Measurements from ENCODE around the gene MMP23B.
"Not testable (repeated sequence)": the region's sequence is repeated elsewhere in the genome, so short reads cannot be mapped to it uniquely, and the experiment has no call there.

The MMP23B gene

DNA sequence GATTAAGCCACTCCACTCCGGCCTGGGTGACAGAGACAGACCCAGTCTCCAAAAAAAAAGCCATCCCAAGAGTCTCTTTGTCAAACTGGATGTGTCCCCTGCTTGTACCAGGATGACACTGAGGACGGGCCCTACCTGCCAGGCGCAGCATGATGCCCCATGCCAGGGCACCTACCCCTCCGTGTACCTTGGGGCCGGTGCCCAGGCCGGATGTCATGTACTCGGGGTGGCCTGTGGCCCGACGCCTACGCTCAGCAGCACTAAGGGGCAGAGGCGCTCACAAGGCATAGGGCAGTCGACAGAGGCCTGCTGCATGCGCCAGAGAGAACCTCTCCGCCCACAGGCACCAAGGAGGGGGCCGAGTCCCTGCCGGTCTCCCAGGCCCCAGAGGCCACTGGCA lies 7.4 kb downstream of the MMP23B start:
- H3K9me3 ChIP-seq: not testable (repeated sequence)

GRCh38 chr1:1640081-1640480 lies 8.1 kb downstream of the MMP23B start:
- H3K9me3 ChIP-seq; H3K4me1 ChIP-seq; in situ Hi-C loops (cut with MboI; ENCODE audit: low sequenced_read_pairs); DNase-seq (ENCODE audit: low spot score in 2 of 2); H3K27me3 ChIP-seq (ENCODE audit: low read depth); H3K4me3 ChIP-seq: not testable (repeated sequence)
- H3K36me3 ChIP-seq (replicated peaks): 0 out of 2 replicates have a peak, but pooled peaks cover 12% of the 10 kb centered on the region

More for the DNA sequence above, 7.4 kb downstream of the MMP23B start:
- DNase-seq (ENCODE audit: low spot score in 2 of 2); in situ Hi-C loops (cut with MboI; ENCODE audit: low sequenced_read_pairs); H3K27me3 ChIP-seq (ENCODE audit: low read depth); H3K4me1 ChIP-seq; H3K4me3 ChIP-seq: not testable (repeated sequence)
- 0 out of 2 replicates have a peak, but pooled peaks cover 12% of the 10 kb centered on the region for H3K36me3 ChIP-seq (replicated peaks)

DNA sequence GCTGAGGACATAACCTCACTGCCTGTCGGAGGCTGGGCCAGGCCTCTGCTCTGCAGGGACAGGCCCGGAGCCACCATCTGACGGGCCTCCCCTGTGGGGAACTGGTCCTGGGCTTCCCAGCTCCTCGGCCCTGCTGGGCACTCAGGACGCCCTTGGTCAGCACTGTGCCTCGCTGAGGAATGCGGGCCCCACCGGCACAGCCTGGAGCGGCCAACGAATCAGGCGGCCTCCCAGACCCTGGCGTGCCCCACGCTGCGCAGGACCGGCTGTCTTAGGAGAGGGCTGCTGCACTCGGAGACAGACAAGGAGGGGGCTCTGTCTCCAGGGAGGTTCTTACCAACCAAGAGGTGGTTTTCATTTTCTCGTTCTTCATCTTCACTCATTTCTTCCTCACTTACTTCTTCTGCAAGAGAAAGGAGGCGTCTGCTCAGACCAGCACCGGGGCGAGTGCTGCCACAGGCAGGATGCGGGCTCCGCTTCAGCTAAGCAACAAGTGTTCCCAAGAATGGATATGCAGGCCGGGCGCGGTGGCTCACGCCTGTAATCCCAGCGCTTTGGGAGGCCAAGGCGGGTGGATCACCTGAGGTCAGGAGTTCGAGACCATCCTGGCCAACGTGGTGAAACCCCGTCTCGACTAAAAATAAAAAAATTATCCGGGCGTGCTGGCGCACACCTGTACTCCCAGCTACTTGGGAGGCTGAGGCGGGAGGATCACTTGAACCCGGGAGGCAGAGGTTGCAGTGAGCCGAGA lies 8.9 kb downstream of the MMP23B start:
- peaks cover 14% of the 10 kb centered on the region; the same call in 1 of the 2 replicates for H3K36me3 ChIP-seq (replicated peaks)
- H3K4me1 ChIP-seq; H3K27me3 ChIP-seq (ENCODE audit: low read depth); H3K9me3 ChIP-seq; DNase-seq (ENCODE audit: low spot score in 2 of 2); in situ Hi-C loops (cut with MboI; ENCODE audit: low sequenced_read_pairs); H3K4me3 ChIP-seq: not testable (repeated sequence)

DNA sequence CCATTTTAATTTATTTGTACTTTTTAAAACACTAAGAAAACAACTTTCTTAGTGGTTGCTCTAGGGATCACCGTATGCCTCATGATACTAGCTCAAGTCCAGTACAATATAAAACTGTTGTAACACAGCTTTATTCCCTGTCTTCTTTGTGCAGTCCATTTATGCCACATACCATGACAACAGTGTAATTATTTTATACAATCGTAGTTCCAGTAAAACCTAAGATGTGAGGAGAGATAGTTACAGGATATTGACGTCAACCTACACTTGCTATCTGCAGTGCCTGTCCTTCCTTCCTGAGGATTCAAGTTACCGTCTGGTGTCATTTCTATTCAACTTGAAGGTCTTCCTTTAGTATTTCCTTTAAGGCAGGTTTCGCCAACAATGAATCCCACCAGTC lies 14.4 kb downstream of the MMP23B start:
- H3K36me3 ChIP-seq (replicated peaks): peaks cover 15% of the 10 kb centered on the region
- DNase-seq (ENCODE audit: low spot score in 2 of 2); H3K9me3 ChIP-seq; in situ Hi-C loops (cut with MboI; ENCODE audit: low sequenced_read_pairs); H3K27me3 ChIP-seq (ENCODE audit: low read depth); H3K4me1 ChIP-seq; H3K4me3 ChIP-seq: not testable (repeated sequence)

DNA sequence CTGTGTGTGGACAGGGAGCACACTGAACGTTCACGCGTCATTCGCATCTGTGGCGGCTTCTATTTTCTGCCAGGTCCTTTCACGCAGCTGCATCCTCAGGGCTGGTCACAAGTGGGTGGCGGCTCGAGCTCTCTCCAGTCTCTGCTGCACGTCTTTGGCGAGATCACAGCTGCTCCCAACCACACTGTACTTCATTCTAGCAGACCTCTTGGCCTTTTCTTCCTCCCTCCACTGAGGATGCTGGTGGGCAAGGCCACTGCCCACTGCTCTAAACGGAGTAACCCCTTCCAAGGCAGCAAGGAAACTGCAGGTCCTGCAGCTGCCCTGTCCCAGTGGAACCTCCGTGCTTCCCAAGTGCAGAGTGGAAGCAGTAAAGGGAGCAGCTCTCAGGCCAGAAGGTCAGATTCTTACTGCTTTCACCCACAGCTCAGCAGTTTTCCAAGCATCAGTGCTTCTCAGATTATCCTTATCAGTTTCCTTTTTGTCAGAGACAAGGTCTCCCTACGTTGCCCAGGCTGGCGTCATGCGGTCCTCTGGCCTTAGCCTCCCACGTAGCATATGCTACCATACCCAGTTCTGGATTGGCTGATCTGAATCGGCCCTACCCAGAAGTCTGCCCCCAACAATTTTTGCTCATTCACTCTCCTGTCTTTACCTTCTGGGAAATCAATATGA lies 15.7 kb downstream of the MMP23B start:
- H3K4me1 ChIP-seq; DNase-seq (ENCODE audit: low spot score in 2 of 2): not testable (repeated sequence)
- H3K36me3 ChIP-seq (replicated peaks): peaks cover 20% of the 10 kb centered on the region

DNA sequence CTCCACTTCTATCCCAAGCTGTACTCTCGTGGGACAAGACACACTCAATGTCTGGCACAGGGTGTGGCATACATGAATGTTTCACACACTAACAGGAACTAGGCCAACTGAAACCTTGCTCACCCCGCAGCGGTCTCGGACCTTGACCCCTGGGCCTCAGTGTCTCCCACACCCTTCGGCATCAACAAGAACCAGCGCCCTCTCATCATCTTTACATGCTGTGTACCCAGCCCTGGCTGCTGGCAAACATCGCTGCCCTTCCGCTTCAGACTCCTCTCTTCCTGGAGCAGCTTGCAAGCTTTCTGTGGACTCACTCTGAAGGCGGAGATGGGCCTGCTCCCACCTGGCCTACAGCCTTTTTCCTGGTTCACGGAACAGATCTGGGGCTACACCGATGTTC lies 16.3 kb downstream of the MMP23B start:
- H3K36me3 ChIP-seq (replicated peaks): peaks cover 26% of the 10 kb centered on the region
- DNase-seq (ENCODE audit: low spot score in 2 of 2); H3K4me3 ChIP-seq; H3K27me3 ChIP-seq (ENCODE audit: low read depth); H3K9me3 ChIP-seq; H3K4me1 ChIP-seq; in situ Hi-C loops (cut with MboI; ENCODE audit: low sequenced_read_pairs): not testable (repeated sequence)

More for the DNA sequence above, 15.7 kb downstream of the MMP23B start:
- in situ Hi-C loops (cut with MboI; ENCODE audit: low sequenced_read_pairs); H3K27me3 ChIP-seq (ENCODE audit: low read depth); H3K9me3 ChIP-seq; H3K4me3 ChIP-seq: not testable (repeated sequence)

DNA sequence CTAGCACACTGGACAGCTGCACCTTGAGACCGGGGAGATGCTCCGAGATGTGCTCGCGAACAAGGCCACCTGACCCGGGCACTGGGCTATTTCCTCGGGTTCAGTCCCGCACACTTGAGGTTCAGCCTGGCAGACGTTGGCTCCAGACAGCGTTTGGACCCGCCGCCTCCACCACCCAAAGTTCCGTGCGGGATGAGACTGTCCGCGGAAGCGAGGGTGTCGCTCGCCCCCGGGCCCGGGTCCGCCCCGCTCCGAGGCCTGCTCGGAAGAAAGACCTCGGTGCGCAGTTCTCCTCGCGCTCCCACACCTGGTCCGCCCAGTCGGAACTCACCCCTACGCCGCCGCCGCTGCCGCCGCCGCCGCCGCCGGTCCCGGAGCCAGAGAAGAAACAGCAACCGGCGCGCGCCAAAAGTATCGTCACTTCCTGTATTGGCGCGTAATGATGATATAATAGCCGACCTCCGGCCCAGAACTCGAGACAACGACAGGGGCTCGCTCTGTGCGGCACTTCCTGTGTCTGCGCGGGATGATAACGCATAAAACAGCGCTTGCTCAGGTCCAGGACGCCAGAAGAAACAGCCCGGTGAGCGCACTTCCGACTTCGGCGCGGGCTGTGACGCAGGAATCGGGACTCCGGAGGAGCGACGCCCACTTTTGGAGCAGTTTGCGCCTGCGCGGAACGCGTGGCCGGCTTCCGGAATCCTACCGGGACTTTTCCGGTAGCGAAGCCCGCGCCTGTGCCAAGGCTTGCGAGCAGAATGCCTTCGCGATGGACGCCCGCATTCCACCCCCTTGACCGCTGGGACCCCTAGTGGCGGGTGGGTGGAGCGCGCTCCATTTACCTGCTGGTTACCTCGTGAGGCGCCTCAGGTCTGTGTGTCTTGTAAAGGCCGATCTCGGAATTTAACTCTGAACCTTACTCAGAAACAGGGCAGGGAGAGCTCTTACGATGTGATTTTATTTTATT lies 26.9 kb downstream of the MMP23B start, which contains the start of gene CDK11B:
Gene CDK11B, minus strand, starts transcription at position 422 of the 967 bp plus-strand sequence. CDS start 1,519 bp downstream, outside the sequence.
- H3K27me3 ChIP-seq (ENCODE audit: low read depth); H3K4me1 ChIP-seq; H3K9me3 ChIP-seq; in situ Hi-C loops (cut with MboI; ENCODE audit: low sequenced_read_pairs): not testable (repeated sequence)
- peak; percentile 69 to 93 for DNase-seq (ENCODE audit: low spot score in 2 of 2)
- Histone ChIP-seq H3K36me3 (replicated peaks) (peaks cover 28% of the 10 kb centered on the region), H3K4me3 (peak within 1 kb of the TSS; percentile 65)

GRCh38 chr1:1662392-1662791 lies 30.4 kb downstream of the MMP23B start:
- H3K9me3 ChIP-seq; in situ Hi-C loops (cut with MboI; ENCODE audit: low sequenced_read_pairs); H3K4me1 ChIP-seq; DNase-seq (ENCODE audit: low spot score in 2 of 2); H3K27me3 ChIP-seq (ENCODE audit: low read depth); H3K4me3 ChIP-seq: not testable (repeated sequence)
- H3K36me3 ChIP-seq (replicated peaks): peaks cover 14% of the 10 kb centered on the region

- H3K4me1 ChIP-seq; H3K4me3 ChIP-seq; H3K9me3 ChIP-seq; DNase-seq (ENCODE audit: low spot score in 2 of 2); H3K27me3 ChIP-seq (ENCODE audit: low read depth); in situ Hi-C loops (cut with MboI; ENCODE audit: low sequenced_read_pairs): not testable (repeated sequence)
- peaks cover 14% of the 10 kb centered on the region for H3K36me3 ChIP-seq (replicated peaks)
Measured at GRCh38 chr1:1662830-1663560, 31.0 kb downstream of the MMP23B start.

- DNase-seq (ENCODE audit: low spot score in 2 of 2); H3K27me3 ChIP-seq (ENCODE audit: low read depth); H3K4me3 ChIP-seq; in situ Hi-C loops (cut with MboI; ENCODE audit: low sequenced_read_pairs); H3K9me3 ChIP-seq; H3K4me1 ChIP-seq: not testable (repeated sequence)
- peaks cover 14% of the 10 kb centered on the region for H3K36me3 ChIP-seq (replicated peaks)
Measured at GRCh38 chr1:1664318-1664717, 32.3 kb downstream of the MMP23B start.

GRCh38 chr1:1664941-1665814 lies 33.2 kb downstream of the MMP23B start:
- DNase-seq (ENCODE audit: low spot score in 2 of 2): no peak
- in situ Hi-C loops (cut with MboI; ENCODE audit: low sequenced_read_pairs): no loop called here
- Histone ChIP-seq H3K36me3 (replicated peaks) (peaks cover 14% of the 10 kb centered on the region), H3K4me3 (no peak overlapping the region), H3K27me3 (ENCODE audit: low read depth) (no peaks in the 10 kb centered on the region), H3K4me1 (no peaks in the 10 kb centered on the region), H3K9me3 (no peaks in the 10 kb centered on the region)

- Histone ChIP-seq H3K9me3 (no peaks in the 10 kb centered on the region), H3K27me3 (ENCODE audit: low read depth) (no peaks in the 10 kb centered on the region), H3K4me1 (no peaks in the 10 kb centered on the region), H3K36me3 (replicated peaks) (peaks cover 14% of the 10 kb centered on the region), H3K4me3 (no peak overlapping the region)
- in situ Hi-C loops (cut with MboI; ENCODE audit: low sequenced_read_pairs): no loop called here
- DNase-seq (ENCODE audit: low spot score in 2 of 2): peak in 1 of 2 experiments; percentile 64
Measured at GRCh38 chr1:1665815-1666251, 33.9 kb downstream of the MMP23B start.
